ENCODE data around the gene GET4.

- TF ChIP-seq CTCF (conservative IDR thresholded peaks at IDR 0.05) (no peak), ZFX (IDR thresholded peaks at IDR 0.05) (no peak)
These were observed 23.5 kb downstream of the GET4 start for GRCh38 chr7:899806-900205.

All from C4-2B (cell line).